Liver (tissue), 3 donors: Measurements from ENCODE around the gene GABRR3.

Source experiments
- ATF3 ChIP-seq: IDR thresholded peaks from 2 replicates; pipeline ENCODE4 v1.6.1; 2016; ENCODE audit warnings: antibody characterized with exemption
- RAD21 ChIP-seq, 2 donors: IDR thresholded peaks; 2 replicates each; pipeline ENCODE4 v1.6.1; 2016; ENCODE audit warnings: antibody characterized with exemption in 2 of 2, mild to moderate bottlenecking in 2 of 2
- TAF1 ChIP-seq: conservative IDR thresholded peaks from 2 replicates; pipeline ENCODE4 v1.6.1; 2016; ENCODE audit warnings: antibody characterized with exemption, mild to moderate bottlenecking
- TF ChIP-seq, protein P1 (sequence below): IDR thresholded peaks from 2 replicates; pipeline ENCODE4 v1.6.1; 2016; ENCODE audit warnings: antibody characterized with exemption, mild to moderate bottlenecking
- TF ChIP-seq, protein P2 (sequence below): IDR thresholded peaks from 2 replicates; pipeline ENCODE4 v1.6.1; 2016; ENCODE audit warnings: antibody characterized with exemption
- TF ChIP-seq, protein P3 (sequence below): fragments of 150-350 bp; IDR thresholded peaks from 2 replicates; pipeline ENCODE4 v1.5.1; 2017; ENCODE audit warnings: improper control_type of control experiment, low read depth, low read length; ENCODE audit not compliant: missing input control
- donor health status: healthy.
- donor health status: healthy.

DNA sequence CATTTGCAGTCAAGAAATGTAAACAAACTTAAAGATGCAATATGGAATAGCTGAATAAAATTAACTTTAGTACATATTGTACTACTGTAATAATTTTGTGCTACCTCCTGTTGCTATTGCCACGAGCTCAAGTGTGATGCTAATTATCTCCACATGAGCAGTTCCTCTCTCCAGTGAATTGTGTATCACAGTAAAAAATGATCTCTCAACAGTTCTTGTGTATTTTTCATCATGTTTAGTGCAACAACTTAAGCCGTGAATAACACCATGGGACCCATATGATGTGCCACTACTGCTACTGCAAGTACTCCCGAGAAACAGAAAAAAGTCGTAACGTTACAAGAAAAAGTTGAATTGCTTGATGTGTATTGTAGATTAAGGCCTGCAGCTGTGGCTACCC lies 75.2 kb downstream of the GABRR3 start:
- TF ChIP-seq, protein P1, sequence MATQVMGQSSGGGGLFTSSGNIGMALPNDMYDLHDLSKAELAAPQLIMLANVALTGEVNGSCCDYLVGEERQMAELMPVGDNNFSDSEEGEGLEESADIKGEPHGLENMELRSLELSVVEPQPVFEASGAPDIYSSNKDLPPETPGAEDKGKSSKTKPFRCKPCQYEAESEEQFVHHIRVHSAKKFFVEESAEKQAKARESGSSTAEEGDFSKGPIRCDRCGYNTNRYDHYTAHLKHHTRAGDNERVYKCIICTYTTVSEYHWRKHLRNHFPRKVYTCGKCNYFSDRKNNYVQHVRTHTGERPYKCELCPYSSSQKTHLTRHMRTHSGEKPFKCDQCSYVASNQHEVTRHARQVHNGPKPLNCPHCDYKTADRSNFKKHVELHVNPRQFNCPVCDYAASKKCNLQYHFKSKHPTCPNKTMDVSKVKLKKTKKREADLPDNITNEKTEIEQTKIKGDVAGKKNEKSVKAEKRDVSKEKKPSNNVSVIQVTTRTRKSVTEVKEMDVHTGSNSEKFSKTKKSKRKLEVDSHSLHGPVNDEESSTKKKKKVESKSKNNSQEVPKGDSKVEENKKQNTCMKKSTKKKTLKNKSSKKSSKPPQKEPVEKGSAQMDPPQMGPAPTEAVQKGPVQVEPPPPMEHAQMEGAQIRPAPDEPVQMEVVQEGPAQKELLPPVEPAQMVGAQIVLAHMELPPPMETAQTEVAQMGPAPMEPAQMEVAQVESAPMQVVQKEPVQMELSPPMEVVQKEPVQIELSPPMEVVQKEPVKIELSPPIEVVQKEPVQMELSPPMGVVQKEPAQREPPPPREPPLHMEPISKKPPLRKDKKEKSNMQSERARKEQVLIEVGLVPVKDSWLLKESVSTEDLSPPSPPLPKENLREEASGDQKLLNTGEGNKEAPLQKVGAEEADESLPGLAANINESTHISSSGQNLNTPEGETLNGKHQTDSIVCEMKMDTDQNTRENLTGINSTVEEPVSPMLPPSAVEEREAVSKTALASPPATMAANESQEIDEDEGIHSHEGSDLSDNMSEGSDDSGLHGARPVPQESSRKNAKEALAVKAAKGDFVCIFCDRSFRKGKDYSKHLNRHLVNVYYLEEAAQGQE = no peak
- TF ChIP-seq, protein P2, sequence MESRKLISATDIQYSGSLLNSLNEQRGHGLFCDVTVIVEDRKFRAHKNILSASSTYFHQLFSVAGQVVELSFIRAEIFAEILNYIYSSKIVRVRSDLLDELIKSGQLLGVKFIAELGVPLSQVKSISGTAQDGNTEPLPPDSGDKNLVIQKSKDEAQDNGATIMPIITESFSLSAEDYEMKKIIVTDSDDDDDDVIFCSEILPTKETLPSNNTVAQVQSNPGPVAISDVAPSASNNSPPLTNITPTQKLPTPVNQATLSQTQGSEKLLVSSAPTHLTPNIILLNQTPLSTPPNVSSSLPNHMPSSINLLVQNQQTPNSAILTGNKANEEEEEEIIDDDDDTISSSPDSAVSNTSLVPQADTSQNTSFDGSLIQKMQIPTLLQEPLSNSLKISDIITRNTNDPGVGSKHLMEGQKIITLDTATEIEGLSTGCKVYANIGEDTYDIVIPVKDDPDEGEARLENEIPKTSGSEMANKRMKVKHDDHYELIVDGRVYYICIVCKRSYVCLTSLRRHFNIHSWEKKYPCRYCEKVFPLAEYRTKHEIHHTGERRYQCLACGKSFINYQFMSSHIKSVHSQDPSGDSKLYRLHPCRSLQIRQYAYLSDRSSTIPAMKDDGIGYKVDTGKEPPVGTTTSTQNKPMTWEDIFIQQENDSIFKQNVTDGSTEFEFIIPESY = no peak
- TF ChIP-seq, protein P3, sequence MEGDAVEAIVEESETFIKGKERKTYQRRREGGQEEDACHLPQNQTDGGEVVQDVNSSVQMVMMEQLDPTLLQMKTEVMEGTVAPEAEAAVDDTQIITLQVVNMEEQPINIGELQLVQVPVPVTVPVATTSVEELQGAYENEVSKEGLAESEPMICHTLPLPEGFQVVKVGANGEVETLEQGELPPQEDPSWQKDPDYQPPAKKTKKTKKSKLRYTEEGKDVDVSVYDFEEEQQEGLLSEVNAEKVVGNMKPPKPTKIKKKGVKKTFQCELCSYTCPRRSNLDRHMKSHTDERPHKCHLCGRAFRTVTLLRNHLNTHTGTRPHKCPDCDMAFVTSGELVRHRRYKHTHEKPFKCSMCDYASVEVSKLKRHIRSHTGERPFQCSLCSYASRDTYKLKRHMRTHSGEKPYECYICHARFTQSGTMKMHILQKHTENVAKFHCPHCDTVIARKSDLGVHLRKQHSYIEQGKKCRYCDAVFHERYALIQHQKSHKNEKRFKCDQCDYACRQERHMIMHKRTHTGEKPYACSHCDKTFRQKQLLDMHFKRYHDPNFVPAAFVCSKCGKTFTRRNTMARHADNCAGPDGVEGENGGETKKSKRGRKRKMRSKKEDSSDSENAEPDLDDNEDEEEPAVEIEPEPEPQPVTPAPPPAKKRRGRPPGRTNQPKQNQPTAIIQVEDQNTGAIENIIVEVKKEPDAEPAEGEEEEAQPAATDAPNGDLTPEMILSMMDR = no peak
- no peak for TF ChIP-seq TAF1
- TF ChIP-seq ATF3 = no peak
- no peak for TF ChIP-seq RAD21 (IDR thresholded peaks at IDR 0.05)
